Measurements from ENCODE around the gene MYH7B.

MYH7B gene

GRCh38 chr20:34994509-34995131 lies 39.0 kb downstream of the MYH7B start:
- Histone ChIP-seq H3K4me3 (ENCODE audit: low read depth, low read length) (no peak overlapping the region), H3K9me3 (ENCODE audit: severe bottlenecking) (no peaks in the 10 kb centered on the region), H3K27ac (no peak overlapping the region), H3K36me3 (peaks cover 29% of the 10 kb centered on the region), H3K27me3 (ENCODE audit: insufficient read depth, low read depth, severe bottlenecking) (no peaks in the 10 kb centered on the region)
- TF ChIP-seq, protein P1, sequence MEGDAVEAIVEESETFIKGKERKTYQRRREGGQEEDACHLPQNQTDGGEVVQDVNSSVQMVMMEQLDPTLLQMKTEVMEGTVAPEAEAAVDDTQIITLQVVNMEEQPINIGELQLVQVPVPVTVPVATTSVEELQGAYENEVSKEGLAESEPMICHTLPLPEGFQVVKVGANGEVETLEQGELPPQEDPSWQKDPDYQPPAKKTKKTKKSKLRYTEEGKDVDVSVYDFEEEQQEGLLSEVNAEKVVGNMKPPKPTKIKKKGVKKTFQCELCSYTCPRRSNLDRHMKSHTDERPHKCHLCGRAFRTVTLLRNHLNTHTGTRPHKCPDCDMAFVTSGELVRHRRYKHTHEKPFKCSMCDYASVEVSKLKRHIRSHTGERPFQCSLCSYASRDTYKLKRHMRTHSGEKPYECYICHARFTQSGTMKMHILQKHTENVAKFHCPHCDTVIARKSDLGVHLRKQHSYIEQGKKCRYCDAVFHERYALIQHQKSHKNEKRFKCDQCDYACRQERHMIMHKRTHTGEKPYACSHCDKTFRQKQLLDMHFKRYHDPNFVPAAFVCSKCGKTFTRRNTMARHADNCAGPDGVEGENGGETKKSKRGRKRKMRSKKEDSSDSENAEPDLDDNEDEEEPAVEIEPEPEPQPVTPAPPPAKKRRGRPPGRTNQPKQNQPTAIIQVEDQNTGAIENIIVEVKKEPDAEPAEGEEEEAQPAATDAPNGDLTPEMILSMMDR (IDR thresholded peaks at IDR 0.05; ENCODE audit: low read depth, low read length), result no peak
- no peak for DNase-seq

DNA sequence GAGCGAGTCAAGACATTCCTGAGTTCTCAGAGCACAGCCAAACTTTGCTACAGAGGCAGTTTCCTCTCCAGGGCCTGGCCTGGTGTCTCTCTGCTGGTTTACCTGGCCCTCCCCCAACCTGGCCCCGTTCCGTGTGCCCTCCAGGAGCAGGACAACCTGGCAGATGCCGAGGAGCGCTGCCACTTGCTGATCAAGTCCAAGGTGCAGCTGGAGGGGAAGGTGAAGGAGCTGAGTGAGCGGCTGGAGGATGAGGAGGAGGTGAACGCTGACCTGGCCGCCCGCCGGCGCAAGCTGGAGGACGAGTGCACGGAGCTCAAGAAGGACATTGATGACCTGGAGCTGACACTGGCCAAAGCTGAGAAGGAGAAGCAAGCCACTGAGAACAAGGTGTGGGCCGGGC lies 39.5 kb downstream of the MYH7B start:
- TF ChIP-seq, protein P1 (IDR thresholded peaks at IDR 0.05; ENCODE audit: low read depth, low read length), result no peak
- no peak for DNase-seq
- Histone ChIP-seq H3K27ac (no peak overlapping the region), H3K36me3 (peaks cover 33% of the 10 kb centered on the region), H3K9me3 (ENCODE audit: severe bottlenecking) (no peaks in the 10 kb centered on the region), H3K4me3 (ENCODE audit: low read depth, low read length) (no peak overlapping the region), H3K27me3 (ENCODE audit: insufficient read depth, low read depth, severe bottlenecking) (no peaks in the 10 kb centered on the region)

GRCh38 chr20:34995696-34996095 lies 40.0 kb downstream of the MYH7B start:
- Histone ChIP-seq H3K36me3 (peaks cover 38% of the 10 kb centered on the region), H3K4me3 (ENCODE audit: low read depth, low read length) (no peak overlapping the region), H3K27me3 (ENCODE audit: insufficient read depth, low read depth, severe bottlenecking) (no peaks in the 10 kb centered on the region), H3K9me3 (ENCODE audit: severe bottlenecking) (no peaks in the 10 kb centered on the region), H3K27ac (no peak overlapping the region)
- no peak for DNase-seq
- TF ChIP-seq, protein P1 (IDR thresholded peaks at IDR 0.05; ENCODE audit: low read depth, low read length), result no peak

GRCh38 chr20:34996243-34997028 lies 40.8 kb downstream of the MYH7B start:
- no peak for DNase-seq
- no peak overlapping the region for H3K27ac ChIP-seq
- H3K27me3 ChIP-seq (ENCODE audit: insufficient read depth, low read depth, severe bottlenecking), result no peaks in the 10 kb centered on the region
- no peaks in the 10 kb centered on the region for H3K9me3 ChIP-seq (ENCODE audit: severe bottlenecking)
- peaks cover 46% of the 10 kb centered on the region for H3K36me3 ChIP-seq
- H3K4me3 ChIP-seq (ENCODE audit: low read depth, low read length), result no peak overlapping the region
- TF ChIP-seq, protein P1 (IDR thresholded peaks at IDR 0.05; ENCODE audit: low read depth, low read length), result no peak

DNA sequence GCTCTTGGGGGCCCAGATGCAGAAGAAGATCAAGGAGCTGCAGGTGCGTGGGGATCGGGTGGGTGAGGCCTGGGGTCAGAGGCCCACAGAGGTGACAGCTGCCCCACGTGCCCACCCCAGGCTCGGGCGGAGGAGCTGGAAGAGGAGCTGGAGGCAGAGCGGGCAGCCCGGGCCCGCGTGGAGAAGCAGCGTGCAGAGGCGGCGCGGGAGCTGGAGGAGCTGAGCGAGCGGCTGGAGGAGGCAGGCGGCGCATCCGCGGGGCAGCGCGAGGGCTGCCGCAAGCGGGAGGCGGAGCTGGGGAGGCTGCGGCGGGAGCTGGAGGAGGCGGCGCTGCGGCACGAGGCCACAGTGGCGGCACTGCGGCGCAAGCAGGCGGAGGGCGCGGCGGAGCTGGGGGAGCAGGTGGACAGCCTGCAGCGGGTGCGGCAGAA lies 41.5 kb downstream of the MYH7B start:
- Histone ChIP-seq H3K36me3 (peaks cover 53% of the 10 kb centered on the region), H3K9me3 (ENCODE audit: severe bottlenecking) (no peaks in the 10 kb centered on the region), H3K4me3 (ENCODE audit: low read depth, low read length) (no peak overlapping the region), H3K27me3 (ENCODE audit: insufficient read depth, low read depth, severe bottlenecking) (no peaks in the 10 kb centered on the region), H3K27ac (no peak overlapping the region)
- TF ChIP-seq, protein P1 (IDR thresholded peaks at IDR 0.05; ENCODE audit: low read depth, low read length), result no peak
- no peak for DNase-seq

Measured in WERI-Rb-1 (cell line).